Inferior parietal cortex (tissue), 1 donor: ENCODE data around the gene ZBED6.
A peak's percentile ranks its signal among the peaks of the same experiment; 100 is the strongest.
"Not testable (repeated sequence)": the region's sequence is repeated elsewhere in the genome, so short reads cannot be mapped to it uniquely, and the experiment has no call there.

Experiments used
- DNase-seq: peaks from one replicate; pipeline ENCODE4 v3.0.0-alpha.2; 2016; ENCODE audit errors: extremely low spot score

Gene ZBED6

DNA sequence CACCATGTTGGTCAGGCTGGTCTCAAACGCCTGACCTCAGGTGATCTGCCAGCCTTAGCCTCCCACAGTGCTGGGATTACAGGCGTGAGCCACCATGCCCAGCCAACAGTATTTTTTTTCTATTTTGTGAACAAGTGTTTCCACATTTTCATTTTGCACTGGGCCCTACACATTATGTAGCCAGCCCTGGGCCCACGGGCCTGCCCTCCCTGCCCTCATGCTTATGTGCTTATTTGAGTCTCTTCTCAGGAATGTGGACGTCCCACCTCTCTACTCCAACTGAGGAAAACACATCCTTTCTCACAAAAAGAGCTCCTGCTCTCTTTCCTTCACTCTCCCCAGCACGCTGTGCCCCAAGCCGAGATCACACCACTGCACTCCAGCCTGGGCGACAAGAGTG is 13.5 kb upstream of the ZBED6 start:
- DNase-seq: no peak

DNA sequence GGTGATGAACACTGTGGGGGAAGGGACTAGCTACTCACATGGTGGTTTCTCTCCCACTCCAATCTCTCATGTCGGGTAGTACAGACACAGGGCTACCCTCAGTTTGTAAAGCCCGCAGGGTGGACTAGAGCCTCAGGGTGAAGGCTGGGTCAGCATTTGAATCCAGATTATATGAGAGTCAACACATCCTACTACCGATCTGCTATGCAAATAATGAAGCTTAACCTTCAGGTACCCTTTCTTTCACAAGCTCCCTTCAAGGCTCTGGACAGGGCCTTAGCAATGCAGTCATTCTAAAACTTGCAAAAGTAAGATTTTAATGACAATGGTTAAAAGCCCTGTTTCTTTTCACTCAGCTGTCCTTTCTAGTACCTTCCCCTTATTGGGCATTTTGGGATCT is 5.5 kb upstream of the ZBED6 start:
- DNase-seq: no peak

DNA sequence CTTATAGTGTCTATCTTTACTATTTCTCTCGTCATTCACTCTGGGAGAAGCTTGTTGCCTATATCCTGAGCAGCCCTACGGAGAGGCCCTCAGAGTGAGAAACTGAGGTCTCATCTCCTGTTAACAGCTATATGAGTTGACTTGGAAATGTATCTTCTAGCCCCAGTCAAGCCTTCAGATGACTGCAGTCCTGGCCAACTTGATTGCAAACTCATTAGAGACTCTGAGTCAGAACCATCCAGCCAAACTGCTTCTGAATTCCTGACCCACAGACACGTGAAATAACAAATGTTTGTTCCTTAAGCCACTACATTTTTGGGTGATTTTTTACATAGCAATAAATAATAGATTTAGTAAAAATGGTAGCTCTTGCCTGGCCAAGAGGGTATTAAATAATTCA is 3.9 kb upstream of the ZBED6 start:
- no peak for DNase-seq

DNA sequence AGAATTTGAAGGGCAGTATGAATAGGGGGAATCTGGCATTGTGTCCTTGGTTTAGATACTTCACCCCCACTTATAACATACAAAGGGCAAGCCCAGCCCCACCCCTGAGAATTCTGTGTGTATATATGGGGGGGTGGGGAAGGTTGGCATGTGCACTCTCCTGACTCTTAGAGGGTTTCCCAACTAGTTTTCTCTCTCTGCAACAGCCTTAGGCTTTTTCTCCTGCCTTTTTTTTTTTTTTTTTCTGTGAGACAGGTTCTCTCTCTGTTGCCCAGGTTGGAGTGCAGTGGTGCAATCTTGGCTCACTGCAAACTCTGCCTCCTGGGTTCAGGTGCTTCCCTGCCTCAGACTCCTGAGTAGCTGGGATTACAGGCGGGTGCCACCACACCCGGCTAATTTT is 2.9 kb upstream of the ZBED6 start:
- DNase-seq: no peak

DNA sequence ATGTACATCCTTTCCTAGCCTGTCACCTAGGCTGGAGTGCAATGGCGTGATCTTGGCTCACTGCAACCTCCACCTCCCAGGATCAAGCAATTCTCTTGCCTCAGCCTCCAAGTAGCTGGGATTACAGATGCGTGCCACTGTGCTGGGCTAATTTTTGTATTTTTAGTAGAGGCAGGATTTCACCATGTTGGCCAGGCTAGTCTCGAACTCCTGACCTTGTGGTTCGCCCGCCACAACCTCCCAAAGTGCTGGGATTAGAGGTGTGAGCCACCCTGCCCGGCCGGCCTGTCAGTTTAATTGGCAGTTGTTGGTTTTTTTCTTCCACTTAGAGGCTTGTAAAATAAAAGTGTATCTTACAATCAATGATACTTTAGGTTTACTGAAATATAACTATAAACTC is 1.9 kb upstream of the ZBED6 start:
- DNase-seq: not testable (repeated sequence)

DNA sequence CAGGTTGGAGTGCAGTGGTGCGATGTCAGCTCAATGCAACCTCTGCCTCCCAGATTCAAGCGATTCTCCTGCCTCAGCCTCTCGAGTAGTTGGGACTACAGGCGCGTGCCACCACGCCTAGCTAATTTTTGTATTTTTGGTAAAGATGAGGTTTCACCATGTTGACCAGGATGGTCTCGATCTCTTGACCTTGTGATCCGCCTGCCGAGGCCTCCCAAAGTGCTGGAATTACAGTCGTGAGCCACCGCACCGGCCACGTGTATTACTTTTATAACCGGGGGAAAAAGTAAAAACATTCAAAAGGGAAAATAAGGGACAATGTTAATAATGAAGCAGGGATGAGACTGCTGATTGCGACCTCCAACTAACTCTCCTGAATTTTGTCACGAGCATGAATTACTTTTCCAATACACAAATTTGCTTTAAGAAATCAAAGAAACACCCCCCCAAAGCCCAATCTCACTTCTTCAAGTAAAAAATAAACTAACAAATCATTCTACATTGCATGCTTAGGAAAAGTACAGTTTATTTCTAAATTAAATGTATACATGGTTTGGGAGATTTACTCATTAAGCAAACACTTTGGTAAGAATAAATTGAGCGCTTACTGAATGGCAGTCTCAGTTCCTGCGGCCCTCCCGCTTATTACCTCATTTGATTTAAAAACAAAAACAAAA is 521 bp upstream of the ZBED6 start:
- DNase-seq: no peak

DNA sequence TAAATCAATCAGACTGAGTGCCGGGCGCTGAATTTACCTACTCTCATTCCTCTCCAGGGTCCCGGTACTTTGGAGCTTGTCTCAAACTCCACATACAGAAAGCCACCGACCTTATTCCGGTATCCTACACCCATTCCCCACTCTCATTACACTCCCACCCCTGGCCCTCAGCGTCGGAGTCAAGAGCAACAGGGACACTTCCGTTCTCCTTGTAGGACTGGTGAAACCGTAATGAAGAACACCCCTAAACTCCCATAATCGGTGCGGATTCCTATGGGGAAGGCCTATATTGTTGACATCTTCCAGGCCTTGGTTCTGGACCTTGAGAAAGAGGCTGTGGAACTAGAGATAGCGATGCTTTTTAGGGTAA is 798 bp downstream of the ZBED6 start:
- peak; percentile 34 for DNase-seq

DNA sequence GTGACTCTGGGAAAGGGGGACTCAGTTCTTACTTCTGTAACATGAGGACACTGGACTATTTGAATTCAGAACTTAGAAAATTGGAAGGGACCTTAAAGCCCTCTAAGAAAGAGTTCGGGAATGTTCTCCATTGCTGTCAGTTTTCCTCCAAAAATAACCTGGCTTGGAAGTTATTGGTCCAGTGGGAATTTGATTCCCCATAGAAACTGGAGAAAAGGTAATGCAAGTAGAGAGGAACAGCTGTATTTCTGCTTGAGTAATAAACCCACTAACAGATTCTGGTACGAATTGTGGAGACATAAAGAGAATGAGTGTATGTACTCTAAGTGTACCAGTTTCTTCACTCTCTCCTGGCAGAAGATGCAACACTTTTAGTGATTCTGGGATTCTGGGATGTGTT is 1.8 kb downstream of the ZBED6 start:
- DNase-seq: no peak

DNA sequence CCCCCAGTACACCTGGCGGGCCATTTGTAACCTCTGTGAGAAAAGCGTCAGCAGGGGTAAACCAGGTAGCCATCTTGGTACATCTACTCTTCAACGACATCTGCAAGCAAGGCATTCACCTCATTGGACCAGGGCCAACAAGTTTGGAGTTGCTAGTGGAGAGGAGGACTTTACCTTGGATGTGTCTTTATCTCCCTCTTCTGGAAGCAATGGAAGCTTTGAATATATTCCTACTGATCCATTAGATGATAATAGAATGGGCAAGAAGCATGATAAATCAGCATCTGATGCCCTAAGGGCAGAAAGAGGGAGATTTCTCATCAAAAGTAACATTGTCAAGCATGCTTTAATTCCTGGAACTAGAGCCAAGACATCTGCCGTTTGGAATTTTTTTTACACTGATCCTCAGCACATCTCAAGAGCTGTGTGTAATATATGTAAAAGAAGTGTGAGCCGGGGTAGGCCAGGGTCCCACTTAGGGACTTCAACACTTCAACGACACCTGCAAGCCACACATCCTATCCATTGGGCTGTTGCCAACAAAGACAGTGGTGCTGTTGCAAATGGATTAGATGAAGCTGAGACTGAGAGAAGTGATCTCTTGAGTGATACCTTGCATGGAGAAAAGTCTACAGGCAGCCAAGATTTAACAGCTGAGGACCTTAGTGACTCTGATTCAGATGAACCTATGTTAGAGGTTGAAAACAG is 2.7 kb downstream of the ZBED6 start:
- DNase-seq: no peak

DNA sequence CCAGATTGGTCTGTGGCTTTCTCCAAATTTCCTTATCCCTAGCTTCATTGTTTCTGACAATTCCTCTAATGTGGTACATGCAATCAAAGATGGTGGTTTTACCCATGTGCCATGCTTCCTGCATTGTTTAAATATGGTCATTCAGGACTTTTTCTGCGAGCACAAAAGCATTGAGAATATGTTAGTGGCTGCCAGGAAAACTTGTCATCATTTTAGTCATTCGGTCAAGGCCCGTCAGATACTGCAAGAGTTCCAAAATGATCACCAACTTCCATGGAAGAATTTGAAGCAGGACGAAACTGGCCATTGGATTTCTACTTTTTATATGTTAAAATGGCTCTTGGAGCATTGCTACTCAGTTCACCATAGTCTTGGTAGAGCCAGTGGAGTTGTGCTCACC is 3.7 kb downstream of the ZBED6 start:
- no peak for DNase-seq

DNA sequence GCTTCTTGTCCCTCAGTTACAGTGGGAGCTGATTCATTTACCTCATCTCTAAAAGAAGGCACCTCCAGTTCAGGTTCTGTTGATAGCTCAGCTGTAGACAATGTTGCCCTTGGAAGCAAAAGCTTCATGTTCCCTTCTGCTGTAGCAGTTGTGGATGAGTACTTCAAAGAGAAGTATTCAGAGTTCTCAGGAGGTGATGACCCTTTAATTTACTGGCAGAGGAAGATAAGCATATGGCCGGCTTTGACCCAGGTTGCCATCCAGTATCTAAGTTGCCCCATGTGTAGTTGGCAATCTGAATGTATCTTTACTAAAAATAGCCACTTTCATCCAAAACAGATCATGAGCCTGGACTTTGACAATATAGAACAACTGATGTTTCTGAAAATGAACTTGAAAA is 4.5 kb downstream of the ZBED6 start:
- no peak for DNase-seq

DNA sequence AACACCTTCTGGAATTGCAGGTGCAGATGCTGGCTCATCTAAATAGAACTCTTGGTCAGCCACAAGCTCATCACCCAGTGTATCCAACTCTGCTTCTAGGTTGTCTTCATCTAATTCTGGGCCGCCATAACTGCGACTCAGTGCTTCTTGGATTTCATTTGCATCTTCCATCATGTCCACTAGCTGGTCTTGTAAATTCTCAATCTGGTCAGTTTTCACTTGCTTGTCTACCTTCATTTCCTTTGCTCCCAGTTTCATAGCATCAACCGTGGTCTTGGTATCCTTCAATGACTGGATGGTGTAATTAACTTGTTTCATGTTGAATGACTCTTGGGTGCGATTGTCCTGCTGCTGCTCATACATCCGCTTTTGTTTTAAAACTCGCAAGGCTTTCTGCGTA is 10.3 kb downstream of the ZBED6 start:
- no peak for DNase-seq

DNA sequence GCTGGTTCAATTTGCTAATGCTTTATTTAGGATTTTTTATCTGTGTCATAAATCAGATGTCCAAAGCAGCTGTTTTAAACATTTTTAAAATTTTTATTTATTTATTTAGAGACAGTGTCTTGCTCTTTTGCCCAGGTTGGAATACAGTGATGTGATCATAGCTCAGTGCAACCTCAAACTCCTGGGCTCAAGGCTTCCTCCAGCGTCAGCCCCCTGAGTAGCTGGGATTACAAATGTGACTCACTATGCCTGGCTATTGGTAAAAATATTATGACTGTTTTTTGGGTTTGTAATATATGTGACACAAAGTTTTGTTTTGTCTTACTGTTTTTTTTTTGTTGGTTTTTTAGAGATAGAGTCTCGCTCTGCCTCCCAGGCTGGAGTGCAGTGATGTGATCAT is 11.8 kb downstream of the ZBED6 start:
- DNase-seq: no peak

DNA sequence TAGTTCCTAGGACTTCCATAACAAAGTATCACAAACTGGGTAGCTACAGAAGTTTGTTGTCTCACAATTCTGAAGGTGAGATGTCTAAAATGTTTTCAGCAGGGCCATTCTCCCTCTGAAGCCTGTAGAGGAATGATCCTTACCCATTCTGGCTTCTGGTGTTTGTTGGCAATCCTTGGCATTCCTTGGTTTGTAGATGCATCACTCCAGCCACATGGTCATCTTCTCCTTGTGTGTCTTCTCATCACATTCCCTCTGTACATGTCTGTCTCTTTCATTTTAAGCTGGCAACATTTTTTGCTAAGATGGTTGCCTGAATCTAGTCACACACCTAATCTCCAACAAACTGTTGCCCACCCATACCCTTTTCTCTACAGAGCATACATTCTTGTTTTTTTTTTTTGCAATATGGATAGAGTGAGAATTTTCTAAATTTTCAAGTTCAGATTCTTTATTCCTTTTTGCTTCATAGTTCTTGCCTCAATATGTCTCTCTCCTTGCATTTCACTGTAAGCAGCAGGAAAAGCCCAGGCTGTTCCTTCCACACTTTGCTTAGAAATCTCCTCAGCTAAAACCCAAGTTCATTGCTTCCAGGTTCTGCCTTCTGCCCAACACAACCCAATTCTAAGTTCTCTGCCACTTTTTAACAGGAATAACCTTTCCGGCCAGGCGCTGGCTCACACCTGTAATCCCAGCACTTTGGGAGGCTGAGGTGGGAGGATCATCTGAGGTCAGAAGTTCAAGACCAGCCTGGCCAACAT is 18.3 kb downstream of the ZBED6 start:
- no peak for DNase-seq

DNA sequence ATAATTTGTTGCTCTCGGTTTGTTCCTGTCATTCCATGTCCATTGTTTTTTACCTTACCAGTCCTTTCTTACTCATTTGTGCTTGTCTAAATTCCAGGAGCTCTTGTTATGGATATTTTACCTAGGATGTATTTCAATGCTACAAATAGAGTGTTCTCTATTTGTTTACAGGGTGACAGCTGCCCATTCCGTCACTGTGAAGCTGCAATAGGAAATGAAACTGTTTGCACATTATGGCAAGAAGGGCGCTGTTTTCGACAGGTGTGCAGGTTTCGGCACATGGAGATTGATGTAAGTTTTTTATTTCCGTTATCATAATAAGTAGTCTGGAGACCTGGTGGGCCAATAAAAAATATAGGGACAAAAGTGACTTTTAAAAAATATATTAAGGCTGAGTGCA is 23.0 kb downstream of the ZBED6 start:
- no peak for DNase-seq

DNA sequence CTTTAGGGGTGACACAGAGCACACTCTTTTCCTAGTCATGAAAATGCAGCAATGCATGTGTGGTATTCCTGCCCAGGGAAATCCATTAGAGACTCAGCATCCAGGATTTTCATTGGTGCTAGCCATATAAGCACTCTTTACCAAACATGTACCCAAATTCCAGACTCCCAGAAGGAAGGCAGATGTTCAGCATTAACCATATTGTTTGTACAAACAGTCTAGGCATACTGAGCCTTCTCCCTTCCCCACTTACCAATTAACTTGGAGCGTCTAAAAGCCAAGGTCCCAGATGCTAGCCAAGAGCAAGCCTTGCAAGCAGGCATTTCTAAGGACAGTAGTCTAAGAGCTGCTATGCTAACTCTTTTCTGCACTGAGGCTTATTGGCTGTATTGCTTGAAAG is 27.9 kb downstream of the ZBED6 start:
- DNase-seq: no peak

DNA sequence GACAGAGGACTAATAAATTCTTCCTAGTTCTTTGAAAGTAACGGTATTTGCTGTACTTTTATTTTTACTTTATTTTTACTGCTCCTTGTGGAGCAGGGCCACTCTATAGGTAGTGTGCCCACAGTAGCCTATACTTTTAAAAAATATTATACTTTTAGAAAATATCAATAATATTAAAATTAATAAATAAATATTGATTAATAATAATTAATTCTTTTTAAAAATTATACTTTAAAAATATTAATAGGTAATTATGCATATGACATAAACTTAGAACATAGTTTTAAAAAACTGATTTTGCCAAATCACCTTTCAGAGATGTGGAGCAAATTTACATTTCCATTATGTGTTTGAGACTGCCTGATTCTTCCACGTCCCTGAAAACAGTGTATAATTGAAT is 30.8 kb downstream of the ZBED6 start:
- DNase-seq: no peak

DNA sequence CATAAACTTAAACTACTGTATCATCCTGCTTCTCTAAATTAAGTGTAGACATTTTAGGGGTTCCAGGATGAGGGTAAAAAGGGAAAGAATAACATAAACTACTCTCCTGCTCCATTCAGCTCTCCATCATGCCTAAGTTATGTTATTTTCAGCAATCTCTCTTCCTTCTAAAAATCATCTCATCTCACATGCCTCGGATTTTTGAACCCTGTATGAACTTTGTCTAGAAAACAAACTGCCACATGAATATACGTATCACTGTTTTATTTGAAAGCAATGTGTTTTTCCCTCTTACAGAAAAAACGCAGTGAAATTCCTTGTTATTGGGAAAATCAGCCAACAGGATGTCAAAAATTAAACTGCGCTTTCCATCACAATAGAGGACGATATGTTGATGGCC is 32.6 kb downstream of the ZBED6 start:
- DNase-seq: no peak

DNA sequence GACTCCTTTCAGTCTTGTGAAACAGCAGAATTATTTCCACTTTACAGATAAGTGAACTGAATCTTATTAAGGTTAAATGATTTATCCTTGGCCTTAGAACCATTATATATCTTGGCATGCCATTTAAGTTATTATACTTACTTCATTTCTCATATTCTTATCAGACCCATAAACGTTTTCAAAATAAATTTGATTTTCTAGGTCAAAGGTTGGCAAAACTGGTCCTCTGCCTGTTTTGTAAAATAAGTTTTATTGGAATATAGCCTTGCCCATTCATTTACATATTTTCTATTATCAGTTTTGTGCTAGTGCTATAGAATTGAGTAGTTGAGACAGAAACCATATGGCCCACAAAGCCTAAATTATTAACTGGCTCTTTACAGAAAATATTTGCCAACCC is 33.1 kb downstream of the ZBED6 start:
- no peak for DNase-seq

DNA sequence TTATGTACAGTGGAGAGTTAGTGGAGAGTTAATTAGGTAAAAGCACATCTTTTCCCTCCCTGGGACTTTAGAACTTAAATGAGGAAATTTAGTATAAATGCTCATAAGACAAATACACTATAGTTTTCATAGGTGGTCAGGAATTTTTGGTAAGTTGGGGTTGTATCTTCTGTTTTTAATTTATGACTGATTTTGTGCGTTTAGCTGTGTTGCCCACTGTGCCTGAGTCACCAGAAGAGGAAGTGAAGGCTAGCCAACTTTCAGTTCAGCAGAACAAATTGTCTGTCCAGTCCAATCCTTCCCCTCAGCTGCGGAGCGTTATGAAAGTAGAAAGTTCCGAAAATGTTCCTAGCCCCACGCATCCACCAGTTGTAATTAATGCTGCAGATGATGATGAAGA is 33.8 kb downstream of the ZBED6 start:
- not testable (repeated sequence) for DNase-seq

DNA sequence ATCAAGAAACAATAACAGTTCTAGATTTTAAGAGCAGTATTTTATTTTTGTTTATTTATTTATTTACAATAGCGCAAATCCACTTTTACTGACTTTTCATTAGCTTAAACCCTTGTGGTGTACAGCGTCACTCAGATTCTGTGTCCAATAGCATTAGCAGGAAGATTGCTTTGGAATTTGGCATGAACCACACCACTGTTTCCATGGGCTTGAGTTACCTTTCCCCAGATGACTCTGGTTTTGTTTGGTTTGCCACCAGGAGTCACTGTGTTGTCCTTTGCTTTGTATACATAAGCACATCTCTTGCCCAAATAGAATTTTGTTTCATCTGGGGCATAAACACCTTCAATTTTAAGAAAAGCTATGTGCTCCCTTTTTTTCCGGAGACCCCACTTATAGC is 40.1 kb downstream of the ZBED6 start:
- DNase-seq: no peak

DNA sequence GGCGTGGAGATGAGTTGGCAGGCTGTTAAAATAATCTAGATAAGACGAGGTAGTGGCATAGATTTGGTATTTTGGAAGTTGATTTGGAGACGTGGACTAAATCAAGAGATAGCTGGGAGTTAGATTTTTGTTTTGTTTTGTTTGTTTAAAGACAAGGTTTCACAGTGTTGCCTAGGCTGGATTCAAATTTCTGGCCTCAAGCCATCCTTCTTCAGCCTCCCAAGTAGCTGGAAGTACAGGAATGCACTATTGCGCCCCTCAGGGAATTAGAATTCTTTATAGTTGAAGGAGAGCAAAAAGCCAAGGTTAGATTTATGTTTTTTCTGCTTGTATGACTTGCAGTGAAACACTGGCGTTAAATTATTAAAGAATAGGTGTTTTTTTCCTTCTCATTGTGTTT is 43.7 kb downstream of the ZBED6 start:
- no peak for DNase-seq

DNA sequence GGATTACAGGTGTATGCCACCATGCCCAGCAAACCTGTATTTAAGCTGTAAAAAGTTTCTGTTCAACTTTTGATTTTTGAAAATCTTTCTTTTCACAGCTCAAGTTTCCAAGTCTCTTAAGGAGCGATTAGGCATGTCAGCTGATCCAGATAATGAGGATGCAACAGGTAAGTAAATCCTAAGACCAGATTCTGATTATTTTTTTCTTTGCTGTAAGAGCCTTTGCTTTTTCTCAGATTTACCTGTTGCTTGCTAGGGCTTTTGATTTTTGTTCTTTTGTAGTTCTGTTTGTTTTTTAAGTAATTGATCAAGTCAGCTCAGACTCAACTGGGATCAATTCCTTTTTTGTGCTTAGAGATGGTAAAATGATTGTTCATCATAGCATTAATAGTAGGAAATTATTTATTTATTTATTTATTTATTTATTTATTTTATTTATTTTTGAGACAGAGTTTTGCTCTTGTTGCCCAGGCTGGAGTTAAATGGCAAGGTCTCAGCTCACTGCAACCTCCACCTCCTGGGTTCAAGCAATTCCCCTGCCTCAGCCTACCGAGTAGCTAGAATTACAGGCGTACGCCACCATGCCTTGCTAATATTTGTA is 44.9 kb downstream of the ZBED6 start:
- DNase-seq: no peak
